Immature natural killer cell (primary cell): Measurements from ENCODE around the gene FSCN2. TPM values are rescaled to one million over a fixed set of nuclear protein-coding genes. Genes with fewer than 3 reads are reported as not detected.

Experiments used
- DNase-seq, 3 donors: peaks; one replicate each; pipeline ENCODE4 v3.0.0; 2022; ENCODE audit warnings: mixed read lengths in 1 of 3
- H3K27ac Mint-ChIP-seq, 6 donors: one replicate each; pipeline ENCODE4 v1.8.0; 2020; ENCODE audit warnings: mixed read lengths in 6 of 6, mild to moderate bottlenecking in 5 of 6, inconsistent platforms in 4 of 6, moderate library complexity in 3 of 6
- H3K27me3 Mint-ChIP-seq, 3 donors: one replicate each; pipeline ENCODE4 v1.8.0; 2020 to 2021; ENCODE audit warnings: low read depth in 3 of 3, mild to moderate bottlenecking in 3 of 3, mixed read lengths in 3 of 3, moderate library complexity in 3 of 3, inconsistent platforms in 1 of 3
- H3K36me3 Mint-ChIP-seq, 3 donors: one replicate each; pipeline ENCODE4 v1.8.0; 2020; ENCODE audit warnings: mixed read lengths in 3 of 3, inconsistent platforms in 2 of 3, mild to moderate bottlenecking in 2 of 3
- H3K4me1 Mint-ChIP-seq, 2 donors: one replicate each; pipeline ENCODE4 v1.8.0; 2020; ENCODE audit warnings: inconsistent platforms in 2 of 2, mild to moderate bottlenecking in 2 of 2, mixed read lengths in 2 of 2, moderate library complexity in 1 of 2
- H3K4me3 Mint-ChIP-seq, 5 donors: one replicate each; pipeline ENCODE4 v1.8.0; 2020; ENCODE audit warnings: mild to moderate bottlenecking in 5 of 5, mixed read lengths in 5 of 5, inconsistent platforms in 3 of 5, moderate library complexity in 3 of 5
- H3K9me3 Mint-ChIP-seq, 6 donors: one replicate each; pipeline ENCODE4 v1.8.0; 2020; ENCODE audit warnings: mild to moderate bottlenecking in 6 of 6, mixed read lengths in 6 of 6, inconsistent platforms in 4 of 6, moderate library complexity in 3 of 6
- polyA plus RNA-seq, 3 donors: library from polyadenylated mRNA; unstranded; fragments of 300-500 nt; fragmentation: Illumina TruSeq; gene quantifications; one replicate each; pipeline ENCODE4 v1.2.3, GENCODE V29; 2021

Gene FSCN2
- polyA plus RNA-seq, 3 donors from 2014 or later: 0.23 TPM; not detected in 2

GRCh38 chr17:81498953-81499600 is 29.1 kb upstream of the FSCN2 start:
- Mint-ChIP-seq H3K4me1 (no peaks in the 10 kb centered on the region), H3K27me3 (peaks cover 2 to 6% (median 2%) of the 10 kb centered on the region in 3 donors), H3K9me3 (no peaks in the 10 kb centered on the region), H3K27ac (no peak overlapping the region), H3K4me3 (no peak overlapping the region), H3K36me3 (no peaks in the 10 kb centered on the region)
- DNase-seq: no peak

GRCh38 chr17:81499601-81499970 is 28.6 kb upstream of the FSCN2 start:
- no peaks in the 10 kb centered on the region for H3K9me3 Mint-ChIP-seq
- H3K27ac Mint-ChIP-seq: no peak overlapping the region
- no peaks in the 10 kb centered on the region for H3K4me1 Mint-ChIP-seq
- H3K36me3 Mint-ChIP-seq: no peaks in the 10 kb centered on the region
- H3K27me3 Mint-ChIP-seq: peaks cover 0 to 6% (median 2%) of the 10 kb centered on the region in 3 donors
- no peak overlapping the region for H3K4me3 Mint-ChIP-seq
- DNase-seq: no peak

GRCh38 chr17:81500047-81500446 is 28.1 kb upstream of the FSCN2 start:
- Mint-ChIP-seq H3K9me3 (no peaks in the 10 kb centered on the region), H3K27ac (no peak overlapping the region), H3K4me3 (no peak overlapping the region), H3K4me1 (no peaks in the 10 kb centered on the region), H3K27me3 (peaks cover 0 to 5% (median 2%) of the 10 kb centered on the region in 3 donors), H3K36me3 (no peaks in the 10 kb centered on the region)
- DNase-seq: no peak

GRCh38 chr17:81502471-81503017 is 25.6 kb upstream of the FSCN2 start:
- Mint-ChIP-seq H3K36me3 (peaks cover 0 to under 1% (median 0%) of the 10 kb centered on the region in 3 donors), H3K27ac (no peak overlapping the region), H3K9me3 (no peaks in the 10 kb centered on the region), H3K4me3 (no peak overlapping the region), H3K27me3 (peaks cover 0 to 3% (median 2%) of the 10 kb centered on the region in 3 donors), H3K4me1 (peaks cover 0 to under 1% of the 10 kb centered on the region in 2 donors)
- no peak for DNase-seq

GRCh38 chr17:81503619-81504018 is 24.6 kb upstream of the FSCN2 start:
- DNase-seq: no peak
- no peak overlapping the region for H3K4me3 Mint-ChIP-seq
- H3K27ac Mint-ChIP-seq: no peak overlapping the region
- peaks cover 0 to 5% (median 0%) of the 10 kb centered on the region in 3 donors for H3K36me3 Mint-ChIP-seq
- no peaks in the 10 kb centered on the region for H3K9me3 Mint-ChIP-seq
- H3K4me1 Mint-ChIP-seq: peaks cover 8 to 11% of the 10 kb centered on the region in 2 donors
- H3K27me3 Mint-ChIP-seq: peaks cover 0 to 2% (median 0%) of the 10 kb centered on the region in 3 donors

GRCh38 chr17:81508639-81509206 is 19.5 kb upstream of the FSCN2 start:
- Mint-ChIP-seq H3K4me1 (peaks cover 41 to 51% of the 10 kb centered on the region in 2 donors), H3K27me3 (peaks cover 28 to 33% (median 33%) of the 10 kb centered on the region in 3 donors), H3K27ac (peak overlapping the region; percentile 90 to 98 (median 96)), H3K9me3 (peaks cover 0 to 3% (median 0%) of the 10 kb centered on the region in 6 donors), H3K4me3 (peak overlapping the region; percentile 95 to 100 (median 96)), H3K36me3 (peaks cover 31 to 40% (median 32%) of the 10 kb centered on the region in 3 donors)
- no peak for DNase-seq

GRCh38 chr17:81509207-81509971 is 18.8 kb upstream of the FSCN2 start:
- peak in 2 of 3 donors; percentile 51 to 61 for DNase-seq
- Mint-ChIP-seq H3K27me3 (peaks cover 28 to 34% (median 33%) of the 10 kb centered on the region in 3 donors), H3K4me1 (peaks cover 41 to 52% of the 10 kb centered on the region in 2 donors), H3K9me3 (peaks cover 0 to 3% (median 0%) of the 10 kb centered on the region in 6 donors), H3K36me3 (peaks cover 31 to 40% (median 32%) of the 10 kb centered on the region in 3 donors), H3K4me3 (peak overlapping the region; percentile 95 to 100 (median 96)), H3K27ac (peak overlapping the region; percentile 90 to 98 (median 96))

GRCh38 chr17:81509972-81510784 is 18.0 kb upstream of the FSCN2 start:
- peak; percentile 57 to 63 (median 60) for DNase-seq
- peaks cover 43 to 52% of the 10 kb centered on the region in 2 donors for H3K4me1 Mint-ChIP-seq
- H3K4me3 Mint-ChIP-seq: peak overlapping the region; percentile 95 to 100 (median 96)
- H3K9me3 Mint-ChIP-seq: peaks cover 0 to 3% (median 0%) of the 10 kb centered on the region in 6 donors
- peak overlapping the region; percentile 90 to 98 (median 96) for H3K27ac Mint-ChIP-seq
- peaks cover 31 to 40% (median 32%) of the 10 kb centered on the region in 3 donors for H3K36me3 Mint-ChIP-seq
- H3K27me3 Mint-ChIP-seq: peaks cover 28 to 35% (median 33%) of the 10 kb centered on the region in 3 donors

- peaks cover 30 to 38% (median 33%) of the 10 kb centered on the region in 3 donors for H3K27me3 Mint-ChIP-seq
- H3K9me3 Mint-ChIP-seq: peaks cover 0 to 3% (median 0%) of the 10 kb centered on the region in 6 donors
- H3K4me1 Mint-ChIP-seq: peaks cover 51 to 58% of the 10 kb centered on the region in 2 donors
- peaks cover 31 to 40% (median 32%) of the 10 kb centered on the region in 3 donors for H3K36me3 Mint-ChIP-seq
- H3K27ac Mint-ChIP-seq: peak overlapping the region; percentile 90 to 98 (median 96)
- H3K4me3 Mint-ChIP-seq: peak overlapping the region; percentile 95 to 100 (median 96)
- DNase-seq: peak; percentile 45 to 52 (median 48)
These were observed 17.2 kb upstream of the FSCN2 start for GRCh38 chr17:81510785-81511553.

- Mint-ChIP-seq H3K27me3 (peaks cover 30 to 38% (median 33%) of the 10 kb centered on the region in 3 donors), H3K4me1 (peaks cover 56 to 63% of the 10 kb centered on the region in 2 donors)
- peak in 1 of 3 donors; percentile 46 for DNase-seq
These were observed 16.7 kb upstream of the FSCN2 start for GRCh38 chr17:81511554-81511803.

GRCh38 chr17:81511804-81512561 is 16.2 kb upstream of the FSCN2 start:
- Mint-ChIP-seq H3K9me3 (peaks cover 0 to 3% (median 0%) of the 10 kb centered on the region in 6 donors), H3K36me3 (peaks cover 31 to 40% (median 32%) of the 10 kb centered on the region in 3 donors), H3K27ac (peak overlapping the region; percentile 90 to 98 (median 96)), H3K4me1 (peaks cover 60 to 68% of the 10 kb centered on the region in 2 donors), H3K4me3 (peak overlapping the region; percentile 95 to 100 (median 96)), H3K27me3 (peaks cover 30 to 38% (median 33%) of the 10 kb centered on the region in 3 donors)
- DNase-seq: peak in 1 of 3 donors; percentile 56

More at GRCh38 chr17:81511554-81511803, 16.7 kb upstream of the FSCN2 start:
- peak overlapping the region; percentile 90 to 98 (median 96) for H3K27ac Mint-ChIP-seq
- peak overlapping the region; percentile 95 to 100 (median 96) for H3K4me3 Mint-ChIP-seq
- H3K9me3 Mint-ChIP-seq: peaks cover 0 to 3% (median 0%) of the 10 kb centered on the region in 6 donors
- H3K36me3 Mint-ChIP-seq: peaks cover 31 to 40% (median 32%) of the 10 kb centered on the region in 3 donors
